Gastroesophageal sphincter (tissue), 4 donors: ENCODE data around the gene PBX3. TPM values are rescaled to one million over a fixed set of nuclear protein-coding genes. Genes with fewer than 3 reads are reported as not detected.

Experiments
- ATAC-seq: fragments of 150-250 bp; one replicate; pipeline ENCODE4 v1.9.1; 2016; ENCODE audit warnings: mild to moderate bottlenecking, moderate library complexity
- H3K27ac ChIP-seq, 4 donors: fragments of 200-600 bp; sonication (generic) in 3 of 4; 1 replicate in 3 of 4; 2 replicates in 1 of 4; pipeline ENCODE4 v1.5.1; 2016 to 2019
- H3K27me3 ChIP-seq: fragments of 200-600 bp; sonication (generic); one replicate; pipeline ENCODE4 v1.5.1; 2019
- H3K36me3 ChIP-seq, 2 donors: fragments of 200-600 bp; sonication (generic); one replicate each; pipeline ENCODE4 v1.5.1; 2019; ENCODE audit warnings: control low read depth in 1 of 2
- H3K4me1 ChIP-seq, 3 donors: fragments of 200-600 bp; sonication (generic); 1 replicate in 2 of 3; 2 replicates in 1 of 3; pipeline ENCODE4 v1.5.1; 2016 to 2019; ENCODE audit warnings: control low read depth in 2 of 3
- H3K4me3 ChIP-seq, 2 donors: fragments of 200-600 bp; sonication (generic); one replicate each; pipeline ENCODE4 v1.5.1; 2019; ENCODE audit warnings: mild to moderate bottlenecking in 1 of 2, moderate library complexity in 1 of 2
- H3K9me3 ChIP-seq, 3 donors: fragments of 200-600 bp; sonication (generic); one replicate each; pipeline ENCODE4 v1.5.1; 2017 to 2019; ENCODE audit warnings: control low read depth in 2 of 3
- EP300 ChIP-seq: sonication (generic); formaldehyde crosslinking; IDR thresholded peaks from one replicate; pipeline ENCODE4 v1.6.1; 2017; ENCODE audit warnings: antibody characterized with exemption, mild to moderate bottlenecking
- POLR2A ChIP-seq, 2 donors: fragments of 450-650 bp; IDR thresholded peaks; one replicate each; pipeline ENCODE4 v1.6.1; 2017; ENCODE audit warnings: antibody characterized with exemption in 2 of 2, mild to moderate bottlenecking in 2 of 2, moderate library complexity in 1 of 2
- POLR2AphosphoS5 ChIP-seq: sonication (generic); formaldehyde crosslinking; IDR thresholded peaks from one replicate; pipeline ENCODE4 v1.6.1; 2017; ENCODE audit warnings: antibody characterized with exemption
- WGBS, 2 donors: methylation state at CpG; one replicate each; pipeline ENCODE4 v1.1.5; 2018; ENCODE audit warnings: low coverage in 1 of 2; 5-methylcytosine and 5-hydroxymethylcytosine counted together
- total RNA-seq, 4 donors: library from RNA; depleted of rRNA; stranded (reverse); fragments of >200 nt; gene quantifications; one replicate each; pipeline ENCODE4 v1.1.0, GENCODE V29; 2016
- TF ChIP-seq, protein P1 (sequence below), 4 experiments: fragments of 200-600 bp in 2 of 4; fragments of 450-650 bp in 2 of 4; sonication (generic) in 1 of 4; IDR thresholded peaks; one replicate each; pipeline ENCODE4 v1.5.1; 2017 to 2019; ENCODE audit warnings: antibody characterized with exemption in 4 of 4, mild to moderate bottlenecking in 2 of 4, moderate library complexity in 2 of 4

PBX3 gene
- total RNA-seq, 4 donors from 2014 or later: 59.9 to 81.4 (median 71.8) TPM

DNA sequence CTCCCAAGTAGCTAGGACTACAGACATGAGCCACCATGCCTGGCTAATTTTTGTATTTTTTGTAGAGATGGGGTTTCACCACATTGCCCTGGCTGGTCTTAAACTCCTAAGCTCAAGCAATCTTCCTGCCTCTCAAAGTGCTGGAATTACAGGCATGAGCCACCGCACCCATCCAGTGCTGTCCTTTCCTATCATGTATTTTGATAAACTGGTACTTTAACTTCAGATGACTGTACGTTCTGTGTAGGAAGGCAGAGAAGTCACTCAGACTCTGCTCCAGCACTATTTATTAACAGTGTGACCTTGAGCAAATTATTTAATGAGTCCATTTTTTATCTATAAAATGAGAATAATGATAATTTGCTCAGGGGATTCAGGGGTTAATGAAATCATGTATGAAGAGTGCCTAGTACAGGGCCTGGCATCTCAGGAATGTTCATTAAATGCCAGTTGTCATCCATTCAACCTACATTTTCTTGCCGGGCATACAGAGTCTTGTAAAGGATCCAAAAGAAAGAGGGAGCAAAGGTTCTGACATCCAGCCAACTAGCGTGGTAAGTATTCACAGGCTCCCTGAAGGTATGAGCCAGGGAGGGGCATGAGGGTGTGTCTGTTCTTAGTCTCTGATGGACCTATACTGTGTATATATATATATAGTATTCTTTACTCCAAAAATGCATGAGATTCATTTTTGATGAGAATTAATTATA lies 201.9 kb downstream of the PBX3 start:
- Histone ChIP-seq H3K4me3 (no peak overlapping the region), H3K27ac (no peak overlapping the region), H3K9me3 (peaks cover 0 to 10% (median 0%) of the 10 kb centered on the region in 3 donors), H3K4me1 (no peaks in the 10 kb centered on the region), H3K27me3 (no peaks in the 10 kb centered on the region), H3K36me3 (peaks cover 0 to 24% of the 10 kb centered on the region in 2 donors)
- TF ChIP-seq POLR2A (IDR thresholded peaks at IDR 0.05): no peak
- TF ChIP-seq, protein P1, sequence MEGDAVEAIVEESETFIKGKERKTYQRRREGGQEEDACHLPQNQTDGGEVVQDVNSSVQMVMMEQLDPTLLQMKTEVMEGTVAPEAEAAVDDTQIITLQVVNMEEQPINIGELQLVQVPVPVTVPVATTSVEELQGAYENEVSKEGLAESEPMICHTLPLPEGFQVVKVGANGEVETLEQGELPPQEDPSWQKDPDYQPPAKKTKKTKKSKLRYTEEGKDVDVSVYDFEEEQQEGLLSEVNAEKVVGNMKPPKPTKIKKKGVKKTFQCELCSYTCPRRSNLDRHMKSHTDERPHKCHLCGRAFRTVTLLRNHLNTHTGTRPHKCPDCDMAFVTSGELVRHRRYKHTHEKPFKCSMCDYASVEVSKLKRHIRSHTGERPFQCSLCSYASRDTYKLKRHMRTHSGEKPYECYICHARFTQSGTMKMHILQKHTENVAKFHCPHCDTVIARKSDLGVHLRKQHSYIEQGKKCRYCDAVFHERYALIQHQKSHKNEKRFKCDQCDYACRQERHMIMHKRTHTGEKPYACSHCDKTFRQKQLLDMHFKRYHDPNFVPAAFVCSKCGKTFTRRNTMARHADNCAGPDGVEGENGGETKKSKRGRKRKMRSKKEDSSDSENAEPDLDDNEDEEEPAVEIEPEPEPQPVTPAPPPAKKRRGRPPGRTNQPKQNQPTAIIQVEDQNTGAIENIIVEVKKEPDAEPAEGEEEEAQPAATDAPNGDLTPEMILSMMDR (IDR thresholded peaks at IDR 0.05): no peak
- TF ChIP-seq EP300: no peak
- TF ChIP-seq POLR2AphosphoS5: no peak
- 57 to 73% methylated on average over 4 of the region's 4 CpGs for WGBS, 2 donors
- no peak for ATAC-seq

DNA sequence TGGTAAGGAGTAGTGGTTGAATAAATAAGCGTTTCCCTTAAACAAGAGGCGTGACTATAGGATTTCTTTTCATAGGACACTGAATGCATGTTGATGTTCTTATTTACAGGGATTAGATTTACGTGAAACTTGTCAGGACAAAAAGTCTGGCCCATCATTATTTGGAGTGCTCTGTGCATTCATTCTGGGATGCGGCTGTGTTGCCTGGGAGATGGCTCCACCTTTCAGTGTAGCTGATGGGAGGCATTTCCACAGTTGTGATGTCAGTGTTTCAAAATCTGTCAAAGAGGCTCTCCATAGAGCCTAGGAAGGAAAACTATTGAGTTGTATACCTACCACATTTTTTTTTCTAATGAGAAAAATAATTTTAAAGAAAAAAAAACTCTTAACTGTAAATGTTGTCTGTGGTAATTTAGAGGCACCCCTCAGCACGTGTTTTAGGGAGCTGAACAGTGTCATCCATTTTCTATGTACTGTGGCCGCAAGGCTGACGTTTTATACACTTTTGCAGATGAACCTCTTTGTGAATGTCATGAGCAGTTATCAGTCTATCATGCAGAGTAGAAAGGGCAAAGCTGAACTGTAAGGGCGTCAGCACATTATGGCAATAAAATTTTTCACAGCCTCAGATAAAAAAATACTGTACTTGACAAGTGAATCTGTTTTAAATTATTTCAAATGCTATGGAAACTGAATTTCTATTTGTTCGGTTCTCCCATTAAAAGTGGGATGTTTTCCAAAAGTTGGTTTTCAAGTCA lies 202.7 kb downstream of the PBX3 start:
- TF ChIP-seq POLR2A (IDR thresholded peaks at IDR 0.05): no peak
- TF ChIP-seq, protein P1 (IDR thresholded peaks at IDR 0.05): no peak
- TF ChIP-seq EP300: no peak
- no peak for TF ChIP-seq POLR2AphosphoS5
- Histone ChIP-seq H3K9me3 (peaks cover 0 to 10% (median 0%) of the 10 kb centered on the region in 3 donors), H3K27ac (no peak overlapping the region), H3K4me3 (no peak overlapping the region), H3K27me3 (no peaks in the 10 kb centered on the region), H3K4me1 (no peaks in the 10 kb centered on the region), H3K36me3 (peaks cover 0 to 24% of the 10 kb centered on the region in 2 donors)
- ATAC-seq: no peak
- 87 to 90% methylated on average over 7 to 9 of the region's 9 CpGs for WGBS, 2 donors

DNA sequence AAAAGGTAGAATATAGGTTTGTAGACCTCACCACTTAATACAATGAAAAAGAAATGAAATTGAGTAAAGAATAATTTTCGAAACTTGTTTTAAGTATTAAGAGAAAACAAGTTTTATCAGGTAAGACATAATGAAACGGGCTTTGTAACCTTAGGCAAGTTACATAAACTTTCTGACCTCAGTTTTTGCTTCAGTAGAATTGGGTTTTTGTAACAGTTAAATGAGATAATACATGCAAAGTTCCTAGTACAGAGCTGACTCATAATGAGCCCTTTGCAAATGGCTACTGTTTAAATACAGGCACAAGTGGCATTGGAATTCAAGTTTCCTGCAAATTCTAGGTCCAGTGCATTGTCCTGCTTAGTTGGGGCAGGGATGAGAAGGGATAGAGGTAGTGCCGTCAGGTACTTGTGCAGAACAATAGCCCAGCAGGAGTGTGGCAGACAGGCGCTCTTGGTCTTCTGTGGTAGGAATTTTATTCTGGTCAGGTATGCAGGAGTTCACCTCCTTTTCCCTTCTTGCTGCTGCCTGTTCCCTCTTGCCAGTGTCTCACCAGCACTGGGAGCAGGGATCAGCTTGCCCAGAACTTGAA lies 203.8 kb downstream of the PBX3 start:
- H3K4me1 ChIP-seq: no peaks in the 10 kb centered on the region
- H3K4me3 ChIP-seq: no peak overlapping the region
- no peaks in the 10 kb centered on the region for H3K27me3 ChIP-seq
- no peak for ATAC-seq
- peaks cover 0 to 16% of the 10 kb centered on the region in 2 donors for H3K36me3 ChIP-seq
- TF ChIP-seq, protein P1 (IDR thresholded peaks at IDR 0.05): no peak
- TF ChIP-seq POLR2AphosphoS5: no peak
- no peak for TF ChIP-seq POLR2A (IDR thresholded peaks at IDR 0.05)
- TF ChIP-seq EP300: no peak
- peaks cover 0 to 4% (median 0%) of the 10 kb centered on the region in 3 donors for H3K9me3 ChIP-seq
- no peak overlapping the region for H3K27ac ChIP-seq
- WGBS, 2 donors: 90 to 94% methylated on average over 2 to 4 of the region's 4 CpGs

DNA sequence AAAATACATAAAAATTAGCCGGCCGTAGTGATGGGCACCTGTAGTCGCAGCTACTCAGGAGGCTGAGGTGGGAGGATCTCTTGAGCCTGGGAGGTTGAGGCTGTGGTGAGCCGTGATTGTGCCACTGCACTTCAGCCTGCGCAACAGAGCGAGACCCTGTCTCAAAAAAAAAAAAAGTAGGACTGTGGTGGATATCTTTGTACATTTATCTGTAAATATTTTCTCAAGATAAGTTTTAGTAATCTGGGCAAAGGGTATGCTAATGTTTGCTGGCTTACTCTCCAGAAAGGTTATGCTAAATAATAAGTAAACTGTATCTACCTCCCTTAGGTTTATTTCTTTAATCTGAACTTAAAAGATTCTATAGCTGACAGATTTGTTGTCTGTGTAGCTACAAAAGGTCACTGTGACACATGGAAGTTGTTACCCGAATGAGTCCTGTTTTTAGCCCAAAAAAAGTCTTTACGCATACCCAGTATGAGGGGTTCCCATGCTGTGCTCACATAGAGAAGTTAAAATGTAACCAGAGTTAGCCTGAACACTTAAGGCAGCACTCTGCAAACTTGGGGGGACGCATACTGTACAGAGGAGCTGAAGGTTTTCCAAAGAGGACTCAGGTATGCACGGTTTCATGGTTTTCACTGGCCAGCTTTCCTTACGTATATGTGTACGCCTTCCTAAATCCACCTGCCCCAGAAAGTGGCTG lies 206.3 kb downstream of the PBX3 start:
- no peak for ATAC-seq
- H3K27ac ChIP-seq: no peak overlapping the region
- H3K4me1 ChIP-seq: no peaks in the 10 kb centered on the region
- 98 to 100% methylated on average over 7 to 12 of the region's 12 CpGs for WGBS, 2 donors
- TF ChIP-seq, protein P1 (IDR thresholded peaks at IDR 0.05): no peak
- TF ChIP-seq EP300 (no peak), POLR2A (IDR thresholded peaks at IDR 0.05) (no peak), POLR2AphosphoS5 (no peak)
- H3K36me3 ChIP-seq: peaks cover 0 to 8% of the 10 kb centered on the region in 2 donors
- no peak overlapping the region for H3K4me3 ChIP-seq
- no peaks in the 10 kb centered on the region for H3K9me3 ChIP-seq
- no peaks in the 10 kb centered on the region for H3K27me3 ChIP-seq
